Measurements from ENCODE around the gene MAP1LC3B2.

MAP1LC3B2 gene

DNA sequence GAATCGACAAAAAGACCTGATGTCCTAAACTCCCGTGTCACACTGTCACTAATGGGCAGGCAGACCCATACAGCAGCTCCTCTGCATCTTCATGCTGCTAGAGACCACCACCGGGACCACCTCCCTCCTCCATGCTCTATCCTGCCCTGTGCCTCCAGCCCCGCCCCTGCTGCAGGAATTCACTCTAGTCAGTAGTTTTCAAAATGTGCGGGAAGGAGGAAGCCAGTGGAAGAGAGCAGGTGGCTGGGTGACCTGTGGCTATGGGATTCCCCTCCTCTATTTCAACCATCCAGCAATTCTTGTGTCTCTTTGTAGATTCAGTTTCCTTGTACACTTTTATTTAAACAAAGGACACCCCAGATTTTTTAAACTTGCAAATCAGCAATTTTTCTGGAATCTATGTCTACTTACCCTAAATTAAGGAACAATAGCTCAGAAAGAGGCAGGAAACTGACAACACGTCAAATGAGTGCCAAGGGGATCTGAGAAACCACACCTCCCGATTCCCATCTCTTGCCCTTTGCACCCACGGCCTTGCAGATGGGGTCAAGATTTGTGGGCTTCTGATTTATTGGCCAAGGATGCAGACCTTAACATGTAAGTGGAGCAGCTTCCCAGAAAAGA is 20.4 kb upstream of the MAP1LC3B2 start:
- H3K27me3 ChIP-seq (replicated peaks; ENCODE audit: control insufficient read depth, insufficient read depth, low read length): no peaks in the 10 kb centered on the region
- DNase-seq (ENCODE audit: low read depth): no peak
- H3K4me1 ChIP-seq (ENCODE audit: control insufficient read depth, insufficient read depth, low read length): peaks cover 24% of the 10 kb centered on the region
- H3K9ac ChIP-seq (ENCODE audit: low read length): no peak overlapping the region
- no peak overlapping the region for H3K4me3 ChIP-seq (ENCODE audit: low read length)
- no peaks in the 10 kb centered on the region for H3K36me3 ChIP-seq (ENCODE audit: control insufficient read depth, insufficient read depth, low read length, severe bottlenecking)
- no peaks in the 10 kb centered on the region for H3K9me3 ChIP-seq (ENCODE audit: control insufficient read depth, low read length)

DNA sequence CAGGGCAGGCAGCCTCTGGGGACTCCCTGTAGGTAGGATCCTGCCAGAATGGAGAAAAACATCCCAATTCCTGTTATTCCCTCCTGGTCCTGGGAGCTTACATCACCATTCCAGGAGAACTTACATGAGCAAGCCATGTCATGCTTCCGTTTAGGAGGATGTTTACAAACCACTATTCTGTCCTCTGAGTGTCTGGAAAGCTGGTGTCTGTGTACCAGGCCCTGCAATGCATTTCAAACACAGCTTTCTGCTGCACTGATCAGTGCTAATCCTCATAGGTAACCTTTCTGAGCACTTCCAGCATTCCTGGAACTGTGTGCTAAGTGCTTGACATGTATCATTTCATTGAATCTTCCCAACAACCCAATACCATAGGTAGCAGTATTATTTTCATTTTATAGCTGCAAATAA is 19.8 kb upstream of the MAP1LC3B2 start:
- Histone ChIP-seq H3K27me3 (replicated peaks; ENCODE audit: control insufficient read depth, insufficient read depth, low read length) (no peaks in the 10 kb centered on the region), H3K9ac (ENCODE audit: low read length) (no peak overlapping the region), H3K4me3 (ENCODE audit: low read length) (no peak overlapping the region), H3K9me3 (ENCODE audit: control insufficient read depth, low read length) (no peaks in the 10 kb centered on the region), H3K36me3 (ENCODE audit: control insufficient read depth, insufficient read depth, low read length, severe bottlenecking) (no peaks in the 10 kb centered on the region), H3K4me1 (ENCODE audit: control insufficient read depth, insufficient read depth, low read length) (peaks cover 29% of the 10 kb centered on the region)
- peak; percentile 19 for DNase-seq (ENCODE audit: low read depth)

DNA sequence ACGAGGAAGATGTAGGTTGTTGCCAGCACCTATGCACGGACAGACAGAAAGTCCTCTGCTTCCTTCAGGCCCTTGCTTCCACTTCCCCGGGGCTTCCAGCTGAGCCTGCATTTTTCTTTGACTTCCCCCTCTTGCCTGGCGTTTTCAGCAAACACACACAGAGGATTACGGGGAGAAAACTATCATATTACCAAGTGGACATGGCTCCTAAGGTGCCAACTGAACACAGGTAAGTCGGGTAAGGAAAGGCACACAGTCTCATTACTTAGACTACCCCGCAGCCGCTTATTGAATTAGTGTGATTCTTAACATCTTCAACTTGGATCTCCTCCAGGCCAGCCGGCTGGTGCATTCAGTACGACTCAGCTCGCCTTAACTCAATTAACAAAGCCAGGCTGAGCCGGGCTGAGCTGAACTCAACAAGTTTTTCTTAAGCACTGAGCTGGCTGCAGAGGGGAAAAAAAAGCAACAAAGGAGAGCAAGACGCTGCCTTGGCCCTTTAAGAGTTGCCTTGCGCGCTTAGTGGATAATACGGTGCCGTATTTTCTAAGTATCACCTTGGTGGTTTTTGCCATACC is 19.2 kb upstream of the MAP1LC3B2 start:
- Histone ChIP-seq H3K4me1 (ENCODE audit: control insufficient read depth, insufficient read depth, low read length) (peaks cover 30% of the 10 kb centered on the region), H3K27me3 (replicated peaks; ENCODE audit: control insufficient read depth, insufficient read depth, low read length) (no peaks in the 10 kb centered on the region), H3K9me3 (ENCODE audit: control insufficient read depth, low read length) (no peaks in the 10 kb centered on the region), H3K9ac (ENCODE audit: low read length) (no peak overlapping the region), H3K4me3 (ENCODE audit: low read length) (no peak overlapping the region), H3K36me3 (ENCODE audit: control insufficient read depth, insufficient read depth, low read length, severe bottlenecking) (no peaks in the 10 kb centered on the region)
- DNase-seq (ENCODE audit: low read depth): peak; percentile 80

DNA sequence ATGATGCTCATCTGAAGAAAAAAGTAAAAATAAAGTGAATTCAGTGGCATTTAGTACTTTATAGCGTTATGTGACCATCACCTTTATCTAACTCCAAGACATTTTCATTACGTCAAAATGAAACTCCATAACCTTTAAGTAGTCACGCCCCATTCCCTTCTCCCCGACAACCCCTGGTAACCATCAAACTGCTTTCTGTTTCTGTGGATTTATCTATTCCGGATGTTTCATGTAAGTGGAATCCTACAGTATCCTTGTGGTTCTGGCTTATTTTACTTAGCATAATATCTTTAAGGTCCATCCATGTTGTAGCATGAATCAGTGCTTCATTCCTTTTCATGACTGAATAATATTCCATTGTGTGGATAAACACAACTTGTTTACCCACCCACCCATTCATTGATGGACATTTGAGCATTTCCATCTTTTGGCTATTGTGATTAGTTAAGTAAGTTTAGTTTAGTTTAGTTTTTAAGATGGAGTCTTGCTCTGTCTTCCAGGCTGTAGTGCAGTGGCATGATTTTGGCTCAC is 18.5 kb upstream of the MAP1LC3B2 start:
- Histone ChIP-seq H3K9ac (ENCODE audit: low read length) (no peak overlapping the region), H3K4me1 (ENCODE audit: control insufficient read depth, insufficient read depth, low read length) (peaks cover 37% of the 10 kb centered on the region), H3K4me3 (ENCODE audit: low read length) (no peak overlapping the region), H3K9me3 (ENCODE audit: control insufficient read depth, low read length) (no peaks in the 10 kb centered on the region), H3K36me3 (ENCODE audit: control insufficient read depth, insufficient read depth, low read length, severe bottlenecking) (no peaks in the 10 kb centered on the region), H3K27me3 (replicated peaks; ENCODE audit: control insufficient read depth, insufficient read depth, low read length) (no peaks in the 10 kb centered on the region)
- no peak for DNase-seq (ENCODE audit: low read depth)

DNA sequence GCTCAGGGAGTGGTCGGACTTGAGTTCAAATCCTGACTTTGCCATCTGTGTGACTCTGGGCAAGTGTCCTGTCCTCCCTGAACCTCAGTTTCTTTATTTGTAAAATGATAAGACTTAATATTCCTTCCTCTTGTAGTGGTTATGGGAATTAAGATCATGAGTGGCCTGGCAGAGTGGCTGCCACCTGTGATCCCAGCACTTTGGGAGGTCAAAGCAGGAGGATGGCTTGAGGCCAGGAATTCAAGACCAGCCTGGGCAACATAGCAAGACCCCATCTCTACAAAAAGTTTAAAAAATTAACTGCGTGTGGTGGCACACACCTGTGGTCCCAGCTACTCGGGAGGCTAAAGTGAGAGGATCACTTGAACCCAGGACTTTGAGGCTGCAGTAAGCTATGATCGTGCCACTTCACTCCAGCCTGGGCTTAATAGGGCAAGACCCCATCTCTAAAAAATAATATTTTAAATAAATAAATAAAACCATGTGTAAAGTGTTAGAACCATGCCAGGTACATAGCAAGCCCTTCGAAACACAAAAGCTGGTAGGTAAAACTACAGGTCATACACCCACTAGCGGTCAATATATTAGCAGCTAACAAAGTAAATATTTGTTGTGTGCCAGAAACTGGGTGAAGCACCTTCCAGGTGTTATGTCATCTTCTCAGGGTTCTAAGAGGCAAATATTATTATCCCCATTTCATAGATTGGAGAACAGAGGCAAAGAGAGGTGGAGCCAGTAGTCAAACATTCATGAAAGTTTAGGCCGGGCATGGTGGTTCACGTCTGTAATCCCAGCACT is 17.4 kb upstream of the MAP1LC3B2 start:
- no peak for DNase-seq (ENCODE audit: low read depth)
- H3K27me3 ChIP-seq (replicated peaks; ENCODE audit: control insufficient read depth, insufficient read depth, low read length): no peaks in the 10 kb centered on the region
- H3K4me1 ChIP-seq (ENCODE audit: control insufficient read depth, insufficient read depth, low read length): peaks cover 37% of the 10 kb centered on the region

DNA sequence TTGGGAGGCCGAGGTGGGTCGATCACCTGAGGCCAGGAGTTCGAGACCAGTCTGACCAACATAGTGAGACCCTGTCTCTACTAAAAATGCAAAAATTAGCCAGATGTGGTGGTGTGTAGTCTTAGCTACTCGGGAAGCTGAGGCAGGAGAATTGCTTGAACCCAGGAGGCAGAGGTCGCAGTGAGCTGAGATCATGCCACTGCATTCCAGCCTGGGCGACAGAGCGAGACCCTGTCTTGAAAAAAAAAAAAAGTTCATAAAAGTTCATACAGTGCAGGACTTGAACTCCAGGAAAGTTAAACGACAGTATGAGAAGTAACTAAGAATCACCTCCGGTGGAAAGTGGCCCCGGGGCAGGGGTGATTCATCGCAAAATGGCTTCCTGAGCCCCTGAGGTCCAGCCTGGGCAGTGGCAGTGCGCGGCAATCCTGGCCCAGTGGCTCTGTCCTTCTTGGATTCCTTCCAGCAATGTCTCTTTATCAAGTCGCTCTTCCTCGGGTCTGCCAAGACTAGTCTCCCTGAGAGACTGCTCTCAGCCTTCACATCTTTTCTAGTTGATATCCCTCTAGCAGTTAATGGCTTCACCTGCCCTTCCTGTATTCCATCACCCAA is 16.7 kb upstream of the MAP1LC3B2 start:
- Histone ChIP-seq H3K9me3 (ENCODE audit: control insufficient read depth, low read length) (no peaks in the 10 kb centered on the region), H3K27me3 (replicated peaks; ENCODE audit: control insufficient read depth, insufficient read depth, low read length) (no peaks in the 10 kb centered on the region), H3K36me3 (ENCODE audit: control insufficient read depth, insufficient read depth, low read length, severe bottlenecking) (no peaks in the 10 kb centered on the region), H3K4me3 (ENCODE audit: low read length) (no peak overlapping the region), H3K4me1 (ENCODE audit: control insufficient read depth, insufficient read depth, low read length) (peaks cover 37% of the 10 kb centered on the region), H3K9ac (ENCODE audit: low read length) (no peak overlapping the region)
- no peak for DNase-seq (ENCODE audit: low read depth)

More for the DNA sequence above, 17.4 kb upstream of the MAP1LC3B2 start:
- Histone ChIP-seq H3K36me3 (ENCODE audit: control insufficient read depth, insufficient read depth, low read length, severe bottlenecking) (no peaks in the 10 kb centered on the region), H3K9me3 (ENCODE audit: control insufficient read depth, low read length) (no peaks in the 10 kb centered on the region), H3K9ac (ENCODE audit: low read length) (no peak overlapping the region), H3K4me3 (ENCODE audit: low read length) (no peak overlapping the region)

DNA sequence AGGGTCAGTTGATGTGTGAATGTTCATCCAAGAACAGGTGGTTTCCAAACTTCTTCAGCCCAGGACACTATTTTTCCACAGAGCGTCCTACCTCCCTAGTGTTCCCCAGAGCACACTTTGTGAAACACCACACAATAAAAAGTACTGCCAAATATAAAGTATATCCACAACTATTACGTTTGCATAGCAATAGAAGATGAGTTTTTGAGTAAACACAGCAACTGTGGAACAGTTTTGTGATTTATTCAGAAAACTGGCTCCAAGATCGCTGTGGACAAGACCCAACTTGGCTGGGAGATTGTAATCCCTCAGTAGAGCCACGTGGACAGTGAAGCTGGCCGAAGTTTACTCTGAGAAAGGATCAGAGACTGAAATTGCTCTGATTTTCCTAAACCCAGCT is 14.5 kb upstream of the MAP1LC3B2 start:
- no peak for DNase-seq (ENCODE audit: low read depth)
- Histone ChIP-seq H3K4me3 (ENCODE audit: low read length) (no peak overlapping the region), H3K27me3 (replicated peaks; ENCODE audit: control insufficient read depth, insufficient read depth, low read length) (no peaks in the 10 kb centered on the region), H3K9me3 (ENCODE audit: control insufficient read depth, low read length) (no peaks in the 10 kb centered on the region), H3K4me1 (ENCODE audit: control insufficient read depth, insufficient read depth, low read length) (peaks cover 37% of the 10 kb centered on the region), H3K36me3 (ENCODE audit: control insufficient read depth, insufficient read depth, low read length, severe bottlenecking) (no peaks in the 10 kb centered on the region), H3K9ac (ENCODE audit: low read length) (no peak overlapping the region)

DNA sequence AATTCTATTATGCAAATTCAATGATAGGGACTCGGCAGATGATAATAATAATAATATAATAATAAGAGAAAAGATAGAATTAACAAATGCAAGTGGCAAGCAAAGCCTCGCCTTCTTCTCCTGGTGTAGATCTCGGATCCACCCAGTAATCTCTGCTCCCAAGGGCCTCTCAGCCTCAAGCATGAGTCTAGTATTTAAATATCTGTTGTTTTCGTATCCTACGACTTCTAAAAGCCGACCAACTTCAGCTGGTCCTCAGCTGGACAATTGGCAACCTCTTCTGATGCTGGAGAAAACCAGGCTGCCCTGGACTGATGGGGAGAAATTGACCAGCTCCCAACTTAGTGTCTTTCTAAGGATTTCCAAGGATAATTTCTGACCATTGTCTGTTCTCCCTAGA is 14.0 kb upstream of the MAP1LC3B2 start:
- Histone ChIP-seq H3K9me3 (ENCODE audit: control insufficient read depth, low read length) (no peaks in the 10 kb centered on the region), H3K27me3 (replicated peaks; ENCODE audit: control insufficient read depth, insufficient read depth, low read length) (no peaks in the 10 kb centered on the region), H3K4me1 (ENCODE audit: control insufficient read depth, insufficient read depth, low read length) (peaks cover 33% of the 10 kb centered on the region), H3K9ac (ENCODE audit: low read length) (peak overlapping the region; percentile 22), H3K4me3 (ENCODE audit: low read length) (peak overlapping the region; percentile 30), H3K36me3 (ENCODE audit: control insufficient read depth, insufficient read depth, low read length, severe bottlenecking) (no peaks in the 10 kb centered on the region)
- DNase-seq (ENCODE audit: low read depth): no peak

DNA sequence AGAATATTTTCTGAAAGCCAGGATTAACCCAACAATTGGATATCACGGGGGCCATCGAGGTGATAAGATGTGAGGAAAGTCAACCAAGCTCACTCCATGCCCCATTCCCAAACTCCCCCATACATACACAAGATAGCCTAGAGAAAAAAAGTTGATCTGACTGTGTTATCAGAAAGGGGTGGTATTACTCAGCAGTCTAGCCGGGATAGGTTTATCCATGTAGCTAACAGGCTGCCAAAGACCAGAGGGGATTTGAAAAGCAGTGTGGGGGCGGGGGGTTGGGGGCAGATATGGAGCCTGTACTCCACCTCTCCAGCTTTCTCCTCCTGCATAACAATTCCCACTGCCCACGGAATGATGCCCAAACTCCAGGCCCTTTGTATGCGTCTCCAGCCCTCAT is 13.2 kb upstream of the MAP1LC3B2 start:
- H3K9ac ChIP-seq (ENCODE audit: low read length): no peak overlapping the region
- no peaks in the 10 kb centered on the region for H3K27me3 ChIP-seq (replicated peaks; ENCODE audit: control insufficient read depth, insufficient read depth, low read length)
- no peaks in the 10 kb centered on the region for H3K9me3 ChIP-seq (ENCODE audit: control insufficient read depth, low read length)
- H3K36me3 ChIP-seq (ENCODE audit: control insufficient read depth, insufficient read depth, low read length, severe bottlenecking): no peaks in the 10 kb centered on the region
- H3K4me1 ChIP-seq (ENCODE audit: control insufficient read depth, insufficient read depth, low read length): peaks cover 32% of the 10 kb centered on the region
- no peak overlapping the region for H3K4me3 ChIP-seq (ENCODE audit: low read length)
- no peak for DNase-seq (ENCODE audit: low read depth)

DNA sequence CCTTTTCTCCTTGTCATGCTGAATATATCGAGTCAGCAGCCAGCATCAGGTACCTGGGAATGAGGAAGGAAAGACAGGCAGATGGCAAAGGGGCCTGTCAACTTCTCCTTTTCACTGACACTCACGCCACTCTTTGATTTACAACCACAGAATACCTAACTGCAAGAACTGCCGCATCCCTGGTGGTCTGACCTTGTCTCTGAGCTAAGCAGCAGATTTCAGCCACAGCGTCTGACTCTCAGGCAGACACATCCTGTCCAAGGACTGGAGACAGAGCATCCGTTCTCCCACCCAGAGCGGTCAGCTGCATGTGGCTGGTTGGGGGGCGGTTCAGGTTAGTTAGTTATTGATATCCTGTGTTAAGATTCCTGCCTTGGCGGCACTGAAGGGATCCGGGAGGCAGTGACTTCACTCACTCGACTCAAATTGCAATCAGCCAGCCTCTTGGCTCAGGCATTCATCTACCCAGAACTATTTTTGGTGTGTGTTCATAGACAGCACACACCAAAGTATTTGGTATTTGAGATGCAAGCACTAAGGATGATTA is 11.2 kb upstream of the MAP1LC3B2 start:
- H3K36me3 ChIP-seq (ENCODE audit: control insufficient read depth, insufficient read depth, low read length, severe bottlenecking): no peaks in the 10 kb centered on the region
- H3K4me3 ChIP-seq (ENCODE audit: low read length): no peak overlapping the region
- no peaks in the 10 kb centered on the region for H3K9me3 ChIP-seq (ENCODE audit: control insufficient read depth, low read length)
- H3K9ac ChIP-seq (ENCODE audit: low read length): no peak overlapping the region
- DNase-seq (ENCODE audit: low read depth): peak; percentile 58
- no peaks in the 10 kb centered on the region for H3K27me3 ChIP-seq (replicated peaks; ENCODE audit: control insufficient read depth, insufficient read depth, low read length)
- H3K4me1 ChIP-seq (ENCODE audit: control insufficient read depth, insufficient read depth, low read length): peaks cover 28% of the 10 kb centered on the region

DNA sequence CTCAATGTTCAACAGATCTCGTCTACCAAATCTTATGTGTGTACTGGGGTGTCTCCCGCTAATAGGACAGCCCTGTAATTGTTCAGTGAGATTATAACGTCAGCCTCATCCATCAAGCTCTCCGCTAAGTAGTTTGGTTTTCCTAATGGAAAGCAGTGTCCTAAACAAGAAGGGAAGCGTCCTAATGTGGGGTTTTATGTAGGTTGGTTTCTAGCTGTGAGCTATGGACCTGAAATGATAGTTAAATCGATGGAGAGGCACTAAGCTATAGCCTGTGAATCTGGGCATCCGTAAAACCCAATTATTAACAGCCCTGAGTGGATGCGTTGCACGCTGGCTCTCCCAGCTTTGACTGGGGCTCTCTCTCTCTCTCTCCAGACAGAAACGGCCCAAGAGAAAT is 9.2 kb upstream of the MAP1LC3B2 start:
- H3K36me3 ChIP-seq (ENCODE audit: control insufficient read depth, insufficient read depth, low read length, severe bottlenecking): no peaks in the 10 kb centered on the region
- H3K27me3 ChIP-seq (replicated peaks; ENCODE audit: control insufficient read depth, insufficient read depth, low read length): no peaks in the 10 kb centered on the region
- H3K4me3 ChIP-seq (ENCODE audit: low read length): no peak overlapping the region
- H3K9me3 ChIP-seq (ENCODE audit: control insufficient read depth, low read length): peaks cover 2% of the 10 kb centered on the region
- DNase-seq (ENCODE audit: low read depth): no peak
- H3K4me1 ChIP-seq (ENCODE audit: control insufficient read depth, insufficient read depth, low read length): peaks cover 10% of the 10 kb centered on the region
- no peak overlapping the region for H3K9ac ChIP-seq (ENCODE audit: low read length)

All from adipocyte (in vitro differentiated cells).